A549 (cell line): Measurements from ENCODE around the gene HIVEP3. TPM values are rescaled to one million over a fixed set of nuclear protein-coding genes. Genes with fewer than 3 reads are reported as not detected.

Experiments used
- ATAC-seq, 2 experiments: fragments of 200-7000 bp in 1 of 2; fragments of >200 bp in 1 of 2; cut with Nextera tagmentation in 1 of 2; cut with Tn5 transposase in 1 of 2; 3 replicates each; pipeline versions ENCODE4 v1.8.0 to v1.9.1; 2018 to 2020; ENCODE audit warnings: mild to moderate bottlenecking in 1 of 2, moderate library complexity in 1 of 2
- CTCF ChIA-PET: fragments of 300-600 bp; sonication (Branson Sonifier 250); formaldehyde crosslinking; extraction: SDS; loops from one replicate; lab custom pipeline; 2021; ENCODE audit warnings: antibody characterized with exemption, inconsistent platforms; lab: Yijun Ruan, JAX
- POLR2A ChIA-PET: fragments of 350-600 bp; formaldehyde crosslinking; extraction: SDS; loops from one replicate; lab custom pipeline; 2021; ENCODE audit warnings: antibody characterized with exemption, inconsistent platforms; lab: Yijun Ruan, JAX
- DNase-seq, 2 experiments: peaks; one replicate each; pipeline versions ENCODE4 v3.0.0 to v3.0.0-alpha.2; 2011 to 2016; ENCODE audit warnings: low read depth in 1 of 2, low spot score in 1 of 2
- FAIRE-seq: peaks from 2 replicates; lab custom pipeline; 2011; peaks lifted over from hg19 to GRCh38; lab: Jason Lieb, UNC
- H3K27ac ChIP-seq, 2 experiments: fragments of >200 bp; sonication (Bioruptor Twin); formaldehyde crosslinking; 3 replicates each; pipeline ENCODE4 v1.5.1; 2016 to 2017
- H3K4me1 ChIP-seq: fragments of >200 bp; sonication (Bioruptor Twin); formaldehyde crosslinking; 3 replicates; pipeline ENCODE4 v1.6.1; 2016
- H3K4me2 ChIP-seq: fragments of >200 bp; sonication (Bioruptor Twin); formaldehyde crosslinking; 3 replicates; pipeline ENCODE4 v1.6.1; 2016
- H3K4me3 ChIP-seq: fragments of >200 bp; sonication (Bioruptor Twin); formaldehyde crosslinking; 3 replicates; pipeline ENCODE4 v1.5.1; 2016
- H3K9me3 ChIP-seq: fragments of >200 bp; sonication (Bioruptor Twin); formaldehyde crosslinking; 3 replicates; pipeline ENCODE4 v1.6.1; 2016
- CBX2 ChIP-seq: fragments of 200-600 bp; sonication (generic); IDR thresholded peaks from 2 replicates; pipeline ENCODE4 v1.6.1; 2016; ENCODE audit warnings: low read depth, mild to moderate bottlenecking, borderline replicate concordance
- CBX8 ChIP-seq: fragments of 200-600 bp; sonication (generic); IDR thresholded peaks from 2 replicates; pipeline ENCODE4 v1.6.1; 2016
- CEBPB ChIP-seq, 2 experiments: fragments of >200 bp in 1 of 2; sonication (Bioruptor Twin) in 1 of 2; formaldehyde crosslinking in 1 of 2; IDR thresholded peaks; 2 replicates each; pipeline ENCODE4 v1.6.1; 2012 to 2016
- EHF ChIP-seq: fragments of 250-450 bp; sonication (Bioruptor Pico); IDR thresholded peaks from 2 replicates; pipeline ENCODE4 v1.5.0; 2020; ENCODE audit warnings: mild to moderate bottlenecking
- FOSB ChIP-seq: fragments of 250-450 bp; sonication (Bioruptor Pico); IDR thresholded peaks from 2 replicates; pipeline ENCODE4 v1.5.0; 2020; ENCODE audit warnings: mild to moderate bottlenecking, moderate library complexity
- HDAC2 ChIP-seq: fragments of 200-600 bp; sonication (generic); IDR thresholded peaks from 2 replicates; pipeline ENCODE4 v1.6.1; 2016
- HEYL ChIP-seq: fragments of 250-450 bp; sonication (Bioruptor Pico); IDR thresholded peaks from 2 replicates; pipeline ENCODE4 v1.8.0; 2021; ENCODE audit warnings: mild to moderate bottlenecking, moderate library complexity
- HOXB13 ChIP-seq: fragments of 250-450 bp; sonication (Bioruptor Pico); IDR thresholded peaks from 2 replicates; pipeline ENCODE4 v1.5.0; 2020; ENCODE audit warnings: low read depth, mild to moderate bottlenecking, moderate library complexity
- HOXB5 ChIP-seq: fragments of 250-450 bp; sonication (Bioruptor Pico); IDR thresholded peaks from 2 replicates; pipeline ENCODE4 v1.5.0; 2020; ENCODE audit warnings: mild to moderate bottlenecking, moderate library complexity
- JUNB ChIP-seq: fragments of >200 bp; sonication (Bioruptor Twin); formaldehyde crosslinking; IDR thresholded peaks from 2 replicates; pipeline ENCODE4 v1.6.1; 2016
- KDM1A ChIP-seq: fragments of 200-600 bp; sonication (generic); IDR thresholded peaks from 2 replicates; pipeline ENCODE4 v1.6.1; 2016; ENCODE audit warnings: low read depth, mild to moderate bottlenecking
- KDM5A ChIP-seq: fragments of 200-600 bp; sonication (generic); IDR thresholded peaks from 2 replicates; pipeline ENCODE4 v1.6.1; 2016; ENCODE audit warnings: antibody characterized with exemption, mild to moderate bottlenecking
- NR3C1 ChIP-seq: fragments of >200 bp; sonication (Bioruptor Twin); formaldehyde crosslinking; IDR thresholded peaks from 3 replicates; pipeline ENCODE4 v1.6.1; 2017
- PHF8 ChIP-seq: fragments of 200-600 bp; sonication (generic); IDR thresholded peaks from 2 replicates; pipeline ENCODE4 v1.6.1; 2016; ENCODE audit warnings: low read depth, mild to moderate bottlenecking, antibody characterized with exemption, moderate library complexity, borderline replicate concordance
- POLR2AphosphoS2 ChIP-seq: conservative IDR thresholded peaks from 2 replicates; pipeline ENCODE4 v1.6.1; 2012; ENCODE audit warnings: low read length, improper control_type of control experiment, inconsistent platforms
- RARB ChIP-seq: fragments of 250-450 bp; sonication (Bioruptor Pico); IDR thresholded peaks from 2 replicates; pipeline ENCODE4 v1.8.0; 2021; ENCODE audit warnings: mild to moderate bottlenecking, moderate library complexity
- RNF2 ChIP-seq: fragments of 200-600 bp; sonication (generic); IDR thresholded peaks from 2 replicates; pipeline ENCODE4 v1.6.1; 2016; ENCODE audit warnings: low read depth, mild to moderate bottlenecking, antibody characterized with exemption, moderate library complexity, borderline replicate concordance
- SREBF2 ChIP-seq: fragments of 450-650 bp; IDR thresholded peaks from 2 replicates; pipeline ENCODE4 v1.6.1; 2014; ENCODE audit warnings: mild to moderate bottlenecking, moderate library complexity
- TFCP2L1 ChIP-seq: fragments of 250-450 bp; sonication (Bioruptor Pico); IDR thresholded peaks from 2 replicates; pipeline ENCODE4 v1.5.0; 2021; ENCODE audit warnings: mild to moderate bottlenecking
- ZC3H11A ChIP-seq: fragments of 450-650 bp; IDR thresholded peaks from 2 replicates; pipeline ENCODE4 v1.6.1; 2014; ENCODE audit warnings: antibody characterized with exemption, mild to moderate bottlenecking
- ZFP36 ChIP-seq: fragments of 450-650 bp; IDR thresholded peaks from 2 replicates; pipeline ENCODE4 v1.6.1; 2014; ENCODE audit warnings: borderline replicate concordance; ENCODE audit not compliant: partially characterized antibody
- WGBS: methylation state at CpG from one replicate; pipeline ENCODE4 v1.1.6; 2017; ENCODE audit errors: missing lambda C conversion rate; 5-methylcytosine and 5-hydroxymethylcytosine counted together
- polyA plus RNA-seq, 4 experiments: library from polyadenylated mRNA; depleted of rRNA in 3 of 4; stranded (reverse); fragments of >200 nt; fragmentation: RNase III in 1 of 4; extraction: RNeasy Plus Mini Kit Qiagen cat#74134 plus additional on column Dnase treatment in 1 of 4; gene quantifications; 2 replicates in 3 of 4; 3 replicates in 1 of 4; pipeline ENCODE4 v1.2.3, GENCODE V29; 2011 to 2017
- TF ChIP-seq, protein P1 (sequence below): IDR thresholded peaks from 2 replicates; pipeline ENCODE4 v1.6.1; 2012
- TF ChIP-seq, protein P2 (sequence below): IDR thresholded peaks from 2 replicates; pipeline ENCODE4 v1.6.1; 2012
- TF ChIP-seq, protein P3 (sequence below): fragments of >200 bp; sonication (Bioruptor Twin); formaldehyde crosslinking; IDR thresholded peaks from 3 replicates; pipeline ENCODE4 v1.5.1; 2016
- TF ChIP-seq, protein P4 (sequence below): fragments of >200 bp; sonication (Bioruptor Twin); formaldehyde crosslinking; IDR thresholded peaks from 3 replicates; pipeline ENCODE4 v1.6.1; 2016
- TF ChIP-seq, protein P5 (sequence below): fragments of 150-350 bp; IDR thresholded peaks from 2 replicates; pipeline ENCODE4 v1.6.1; 2014; ENCODE audit warnings: low read depth, mild to moderate bottlenecking, low read length

The HIVEP3 gene
- polyA plus RNA-seq, 2 of the 4 experiments (the other 2 are of a cell fraction) = 1.5 to 2.0 TPM

DNA sequence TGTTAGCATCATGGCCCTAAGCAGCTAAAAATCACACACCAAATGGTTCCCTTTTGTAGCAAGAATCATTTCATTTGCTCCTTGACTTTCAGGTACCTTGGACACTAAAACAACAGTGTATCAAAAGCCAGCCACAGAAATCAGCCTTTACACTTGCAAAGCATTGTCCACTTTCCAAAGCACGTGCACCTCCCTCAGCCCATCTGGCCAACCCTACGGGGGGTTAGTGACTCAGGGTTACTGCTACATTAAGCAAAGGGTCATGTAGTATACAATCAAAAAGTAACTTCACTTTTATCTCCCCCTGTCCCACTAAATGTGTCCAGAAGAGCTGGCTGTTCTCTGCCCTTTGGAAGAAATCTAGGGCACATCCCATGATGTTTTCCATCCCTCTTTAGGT is 149.7 kb downstream of the HIVEP3 start:
- no peaks in the 10 kb centered on the region for H3K4me1 ChIP-seq
- H3K4me3 ChIP-seq = no peak overlapping the region
- no peak overlapping the region for H3K4me2 ChIP-seq
- ATAC-seq = no peak
- WGBS = 61% methylated on average over 2 of the region's 2 CpGs
- POLR2A ChIA-PET = no interaction called here
- CTCF ChIA-PET = no interaction called here
- no peak overlapping the region for H3K27ac ChIP-seq
- no peak for DNase-seq
- no peaks in the 10 kb centered on the region for H3K9me3 ChIP-seq
- FAIRE-seq = no peak
- no peak for TF ChIP-seq HOXB5 (CRISPR knock-in tag)

DNA sequence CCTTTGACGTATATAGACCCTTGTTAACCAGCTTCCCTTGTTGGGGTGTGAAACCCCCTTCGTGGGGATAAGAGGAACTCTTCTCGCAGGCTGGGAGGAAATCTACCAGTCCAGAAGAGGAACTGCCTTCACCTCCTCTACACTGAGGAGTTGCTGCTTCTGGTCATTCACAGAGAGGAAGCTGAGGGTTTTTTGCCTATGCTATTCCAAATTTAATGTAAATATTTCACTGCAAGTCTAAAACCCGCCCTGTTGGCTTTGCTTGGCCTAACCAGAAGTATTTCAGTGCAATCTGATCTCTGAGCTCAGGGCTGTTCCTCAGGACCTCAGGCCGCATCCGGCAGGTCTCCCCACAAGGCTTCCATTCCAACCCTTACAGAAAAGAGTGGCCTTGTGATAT is 150.1 kb downstream of the HIVEP3 start:
- TF ChIP-seq PHF8 (no peak), CBX2 (no peak), HOXB13 (CRISPR knock-in tag) (no peak), EHF (CRISPR knock-in tag) (no peak), ZFP36 (no peak), KDM1A (no peak), RARB (CRISPR knock-in tag) (no peak), FOSB (no peak), TFCP2L1 (no peak), HDAC2 (no peak), HEYL (no peak)
- TF ChIP-seq, protein P1, sequence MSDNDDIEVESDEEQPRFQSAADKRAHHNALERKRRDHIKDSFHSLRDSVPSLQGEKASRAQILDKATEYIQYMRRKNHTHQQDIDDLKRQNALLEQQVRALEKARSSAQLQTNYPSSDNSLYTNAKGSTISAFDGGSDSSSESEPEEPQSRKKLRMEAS = no peak
- TF ChIP-seq, all 56 proteins: peak for 0
- no peaks in the 10 kb centered on the region for H3K4me1 ChIP-seq
- H3K4me3 ChIP-seq = no peak overlapping the region
- H3K9me3 ChIP-seq = no peaks in the 10 kb centered on the region
- ATAC-seq (no peak), FAIRE-seq (no peak), DNase-seq (no peak)
- POLR2A ChIA-PET = no interaction called here
- WGBS = 48% methylated on average over 6 of the region's 6 CpGs
- CTCF ChIA-PET = no interaction called here
- no peak overlapping the region for H3K27ac ChIP-seq
- no peak overlapping the region for H3K4me2 ChIP-seq

DNA sequence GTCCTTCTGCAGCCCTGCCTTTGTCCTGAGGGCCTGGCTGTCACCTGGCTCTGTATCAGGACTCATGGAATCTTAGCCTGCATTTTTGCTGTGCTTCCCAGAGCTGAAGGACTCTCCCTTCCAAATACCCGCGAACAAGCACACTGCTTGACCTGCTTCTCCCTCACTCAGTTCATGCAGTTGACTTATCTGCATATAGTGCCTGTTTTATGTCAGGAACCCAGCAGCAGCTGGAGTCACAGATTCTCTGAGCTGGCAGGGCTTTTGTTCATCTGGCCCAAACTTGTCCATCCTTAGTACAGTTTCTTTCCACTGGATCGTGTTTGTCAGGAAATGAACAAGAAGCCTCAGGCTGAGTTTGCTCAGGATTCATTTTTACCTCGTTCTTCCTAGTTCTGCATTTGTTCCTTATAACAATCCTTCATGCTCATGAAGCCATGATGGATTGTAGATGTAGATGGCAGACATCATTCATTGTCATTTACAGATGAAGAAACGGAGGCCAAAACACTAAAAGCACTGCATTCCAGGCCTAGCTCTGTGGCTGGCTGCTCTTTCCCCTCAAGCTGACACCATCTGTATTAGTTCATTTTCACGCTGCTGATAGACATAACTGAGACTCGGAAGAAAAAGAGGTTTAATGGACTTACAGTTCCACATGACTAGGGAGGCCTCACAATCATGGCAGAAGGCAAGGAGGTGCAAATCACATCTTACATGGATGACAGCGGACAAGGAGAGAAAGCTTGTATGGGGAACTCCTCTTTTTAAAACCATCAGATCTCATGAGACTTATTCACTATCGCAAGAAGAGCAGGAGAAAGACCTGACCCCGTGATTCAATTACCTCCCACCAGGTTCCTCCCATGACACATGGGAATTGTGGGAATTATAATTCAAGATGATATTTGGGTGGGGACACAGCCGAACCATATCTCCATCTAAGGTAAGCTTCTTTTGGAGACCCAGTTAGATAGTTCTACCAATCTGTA is 150.9 kb downstream of the HIVEP3 start:
- no peak overlapping the region for H3K27ac ChIP-seq
- H3K4me1 ChIP-seq = no peaks in the 10 kb centered on the region
- H3K9me3 ChIP-seq = no peaks in the 10 kb centered on the region
- no peak overlapping the region for H3K4me2 ChIP-seq
- ChIA-PET POLR2A (no interaction called here), CTCF (no interaction called here)
- no peak for FAIRE-seq
- ATAC-seq = no peak
- DNase-seq = no peak
- no peak overlapping the region for H3K4me3 ChIP-seq
- WGBS = 76% methylated on average over 11 of the region's 11 CpGs
- no peak for TF ChIP-seq CBX8
- TF ChIP-seq JUNB = no peak
- TF ChIP-seq, protein P2, sequence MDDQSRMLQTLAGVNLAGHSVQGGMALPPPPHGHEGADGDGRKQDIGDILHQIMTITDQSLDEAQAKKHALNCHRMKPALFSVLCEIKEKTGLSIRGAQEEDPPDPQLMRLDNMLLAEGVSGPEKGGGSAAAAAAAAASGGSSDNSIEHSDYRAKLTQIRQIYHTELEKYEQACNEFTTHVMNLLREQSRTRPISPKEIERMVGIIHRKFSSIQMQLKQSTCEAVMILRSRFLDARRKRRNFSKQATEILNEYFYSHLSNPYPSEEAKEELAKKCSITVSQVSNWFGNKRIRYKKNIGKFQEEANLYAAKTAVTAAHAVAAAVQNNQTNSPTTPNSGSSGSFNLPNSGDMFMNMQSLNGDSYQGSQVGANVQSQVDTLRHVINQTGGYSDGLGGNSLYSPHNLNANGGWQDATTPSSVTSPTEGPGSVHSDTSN = no peak
- TF ChIP-seq, protein P3, sequence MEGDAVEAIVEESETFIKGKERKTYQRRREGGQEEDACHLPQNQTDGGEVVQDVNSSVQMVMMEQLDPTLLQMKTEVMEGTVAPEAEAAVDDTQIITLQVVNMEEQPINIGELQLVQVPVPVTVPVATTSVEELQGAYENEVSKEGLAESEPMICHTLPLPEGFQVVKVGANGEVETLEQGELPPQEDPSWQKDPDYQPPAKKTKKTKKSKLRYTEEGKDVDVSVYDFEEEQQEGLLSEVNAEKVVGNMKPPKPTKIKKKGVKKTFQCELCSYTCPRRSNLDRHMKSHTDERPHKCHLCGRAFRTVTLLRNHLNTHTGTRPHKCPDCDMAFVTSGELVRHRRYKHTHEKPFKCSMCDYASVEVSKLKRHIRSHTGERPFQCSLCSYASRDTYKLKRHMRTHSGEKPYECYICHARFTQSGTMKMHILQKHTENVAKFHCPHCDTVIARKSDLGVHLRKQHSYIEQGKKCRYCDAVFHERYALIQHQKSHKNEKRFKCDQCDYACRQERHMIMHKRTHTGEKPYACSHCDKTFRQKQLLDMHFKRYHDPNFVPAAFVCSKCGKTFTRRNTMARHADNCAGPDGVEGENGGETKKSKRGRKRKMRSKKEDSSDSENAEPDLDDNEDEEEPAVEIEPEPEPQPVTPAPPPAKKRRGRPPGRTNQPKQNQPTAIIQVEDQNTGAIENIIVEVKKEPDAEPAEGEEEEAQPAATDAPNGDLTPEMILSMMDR = no peak
- no peak for TF ChIP-seq CEBPB (IDR thresholded peaks at IDR 0.05)
- no peak for TF ChIP-seq KDM5A
- no peak for TF ChIP-seq POLR2AphosphoS2
- TF ChIP-seq RNF2 = no peak
- TF ChIP-seq, protein P4, sequence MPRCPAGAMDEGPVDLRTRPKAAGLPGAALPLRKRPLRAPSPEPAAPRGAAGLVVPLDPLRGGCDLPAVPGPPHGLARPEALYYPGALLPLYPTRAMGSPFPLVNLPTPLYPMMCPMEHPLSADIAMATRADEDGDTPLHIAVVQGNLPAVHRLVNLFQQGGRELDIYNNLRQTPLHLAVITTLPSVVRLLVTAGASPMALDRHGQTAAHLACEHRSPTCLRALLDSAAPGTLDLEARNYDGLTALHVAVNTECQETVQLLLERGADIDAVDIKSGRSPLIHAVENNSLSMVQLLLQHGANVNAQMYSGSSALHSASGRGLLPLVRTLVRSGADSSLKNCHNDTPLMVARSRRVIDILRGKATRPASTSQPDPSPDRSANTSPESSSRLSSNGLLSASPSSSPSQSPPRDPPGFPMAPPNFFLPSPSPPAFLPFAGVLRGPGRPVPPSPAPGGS = no peak
- no peak for TF ChIP-seq HOXB13 (CRISPR knock-in tag)
- TF ChIP-seq, protein P5, sequence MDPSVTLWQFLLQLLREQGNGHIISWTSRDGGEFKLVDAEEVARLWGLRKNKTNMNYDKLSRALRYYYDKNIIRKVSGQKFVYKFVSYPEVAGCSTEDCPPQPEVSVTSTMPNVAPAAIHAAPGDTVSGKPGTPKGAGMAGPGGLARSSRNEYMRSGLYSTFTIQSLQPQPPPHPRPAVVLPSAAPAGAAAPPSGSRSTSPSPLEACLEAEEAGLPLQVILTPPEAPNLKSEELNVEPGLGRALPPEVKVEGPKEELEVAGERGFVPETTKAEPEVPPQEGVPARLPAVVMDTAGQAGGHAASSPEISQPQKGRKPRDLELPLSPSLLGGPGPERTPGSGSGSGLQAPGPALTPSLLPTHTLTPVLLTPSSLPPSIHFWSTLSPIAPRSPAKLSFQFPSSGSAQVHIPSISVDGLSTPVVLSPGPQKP = no peak
- TF ChIP-seq CBX2 = no peak
- TF ChIP-seq ZC3H11A = no peak
- no peak for TF ChIP-seq SREBF2
- no peak for TF ChIP-seq NR3C1
